Measurements from ENCODE around the gene PIK3R6.

The PIK3R6 gene

DNA sequence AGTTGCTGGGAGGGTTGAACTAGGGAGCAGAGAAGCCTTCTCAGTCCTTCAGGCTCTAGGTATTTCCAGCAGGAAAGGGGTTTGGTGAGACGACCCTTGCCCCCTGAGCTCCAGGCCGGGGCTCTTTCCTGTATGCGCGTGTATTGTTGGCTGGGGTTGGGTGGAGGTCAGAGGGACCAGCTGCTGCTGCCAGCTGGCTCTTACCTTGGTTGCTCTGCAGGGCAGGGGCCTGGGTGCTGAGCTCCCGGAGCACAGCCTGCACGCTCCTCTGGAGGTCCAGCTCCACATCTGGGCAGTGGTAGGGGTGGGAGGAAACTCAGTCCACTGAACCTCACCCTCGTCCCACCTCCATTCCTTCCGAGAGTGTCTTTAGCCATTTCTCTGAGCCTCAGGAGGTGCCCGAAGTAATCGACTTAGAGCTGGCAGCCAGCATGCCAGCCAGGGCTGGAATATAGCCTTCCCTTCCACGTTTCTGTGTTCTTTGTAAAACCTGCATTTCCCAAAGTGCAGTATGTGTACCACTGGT, 28.0 kb downstream of the PIK3R6 start:
- no peak for DNase-seq (ENCODE audit: low read depth, low spot score)
- Histone ChIP-seq H3K36me3 (ENCODE audit: insufficient read depth, low read length) (no peaks in the 10 kb centered on the region), H3K9me3 (ENCODE audit: low read depth, low read length) (no peaks in the 10 kb centered on the region), H3K4me3 (no peak overlapping the region), H3K27ac (no peak overlapping the region), H3K9ac (ENCODE audit: insufficient read length) (no peak overlapping the region)
- TF ChIP-seq FOXP2 (optimal IDR thresholded peaks at IDR 0.05; ENCODE audit: control extremely low read depth, extremely low read length, insufficient read depth) = no peak
- no peak for TF ChIP-seq POLR2AphosphoS5 (IDR thresholded peaks at IDR 0.05; ENCODE audit: borderline replicate concordance, low read depth, low read length)
- TF ChIP-seq EZH2 (IDR thresholded peaks at IDR 0.05) = no peak

DNA sequence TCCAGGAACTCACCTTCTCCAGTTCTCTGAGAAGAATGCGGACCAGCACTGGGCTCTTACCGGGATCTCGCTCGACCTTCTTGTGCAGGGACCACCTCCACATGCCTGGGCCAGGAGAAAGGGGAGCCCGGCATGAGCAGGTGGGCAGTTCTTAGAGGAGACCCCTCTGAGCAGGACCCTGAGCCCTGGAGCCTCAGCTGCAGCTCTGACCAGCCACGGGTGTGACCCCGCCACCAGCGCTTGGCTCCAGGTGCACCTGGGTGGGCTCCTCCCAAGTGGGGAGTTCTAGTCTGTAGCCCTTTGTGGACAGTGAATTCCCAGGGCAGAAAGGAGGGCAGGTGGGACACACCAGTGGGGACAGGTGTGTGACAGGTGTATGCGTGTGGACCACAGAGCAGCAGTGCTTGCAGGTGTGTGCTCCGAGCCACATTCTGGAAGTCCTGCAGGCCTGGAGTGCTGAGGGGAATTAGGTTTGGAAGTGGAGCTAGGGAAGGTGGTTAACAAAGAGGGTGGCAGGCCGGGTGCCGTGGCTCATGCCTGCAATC, 28.9 kb downstream of the PIK3R6 start:
- no peak for DNase-seq (ENCODE audit: low read depth, low spot score)
- TF ChIP-seq FOXP2 (optimal IDR thresholded peaks at IDR 0.05; ENCODE audit: control extremely low read depth, extremely low read length, insufficient read depth) (no peak), EZH2 (IDR thresholded peaks at IDR 0.05) (no peak), POLR2AphosphoS5 (IDR thresholded peaks at IDR 0.05; ENCODE audit: borderline replicate concordance, low read depth, low read length) (no peak)
- Histone ChIP-seq H3K9me3 (ENCODE audit: low read depth, low read length) (no peaks in the 10 kb centered on the region), H3K27ac (no peak overlapping the region), H3K9ac (ENCODE audit: insufficient read length) (no peak overlapping the region), H3K4me3 (no peak overlapping the region), H3K36me3 (ENCODE audit: insufficient read depth, low read length) (no peaks in the 10 kb centered on the region)

DNA sequence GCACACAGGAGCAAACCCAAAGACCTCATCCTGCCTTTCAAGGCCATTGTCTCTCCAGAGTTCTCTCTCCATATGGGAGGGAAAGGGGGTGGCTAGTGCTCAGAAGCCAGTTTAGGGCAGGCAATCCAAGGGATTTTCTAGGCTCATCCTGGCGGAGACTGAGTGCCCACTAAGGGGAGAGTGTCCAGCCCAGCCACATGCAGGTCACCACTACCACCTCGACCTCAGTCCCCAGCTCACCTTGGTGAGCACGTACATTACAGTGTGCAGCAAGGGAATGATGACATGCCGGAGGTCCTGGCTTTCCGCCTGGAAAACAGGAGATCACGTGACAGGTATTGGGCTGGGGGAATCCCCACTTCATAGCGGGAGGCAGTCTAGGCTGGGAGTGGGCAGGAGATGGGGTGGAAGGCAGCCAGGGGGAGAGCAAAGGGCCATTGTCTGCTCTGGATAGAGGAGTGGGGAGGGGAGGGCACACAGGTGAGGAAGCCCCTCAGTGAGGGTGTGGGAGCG, 29.9 kb downstream of the PIK3R6 start:
- TF ChIP-seq EZH2 (IDR thresholded peaks at IDR 0.05) (no peak), FOXP2 (optimal IDR thresholded peaks at IDR 0.05; ENCODE audit: control extremely low read depth, extremely low read length, insufficient read depth) (no peak)
- no peak overlapping the region for H3K4me3 ChIP-seq
- H3K36me3 ChIP-seq (ENCODE audit: insufficient read depth, low read length) = no peaks in the 10 kb centered on the region
- H3K9me3 ChIP-seq (ENCODE audit: low read depth, low read length) = no peaks in the 10 kb centered on the region
- no peak for DNase-seq (ENCODE audit: low read depth, low spot score)
- H3K27ac ChIP-seq = no peak overlapping the region
- H3K9ac ChIP-seq (ENCODE audit: insufficient read length) = no peak overlapping the region

DNA sequence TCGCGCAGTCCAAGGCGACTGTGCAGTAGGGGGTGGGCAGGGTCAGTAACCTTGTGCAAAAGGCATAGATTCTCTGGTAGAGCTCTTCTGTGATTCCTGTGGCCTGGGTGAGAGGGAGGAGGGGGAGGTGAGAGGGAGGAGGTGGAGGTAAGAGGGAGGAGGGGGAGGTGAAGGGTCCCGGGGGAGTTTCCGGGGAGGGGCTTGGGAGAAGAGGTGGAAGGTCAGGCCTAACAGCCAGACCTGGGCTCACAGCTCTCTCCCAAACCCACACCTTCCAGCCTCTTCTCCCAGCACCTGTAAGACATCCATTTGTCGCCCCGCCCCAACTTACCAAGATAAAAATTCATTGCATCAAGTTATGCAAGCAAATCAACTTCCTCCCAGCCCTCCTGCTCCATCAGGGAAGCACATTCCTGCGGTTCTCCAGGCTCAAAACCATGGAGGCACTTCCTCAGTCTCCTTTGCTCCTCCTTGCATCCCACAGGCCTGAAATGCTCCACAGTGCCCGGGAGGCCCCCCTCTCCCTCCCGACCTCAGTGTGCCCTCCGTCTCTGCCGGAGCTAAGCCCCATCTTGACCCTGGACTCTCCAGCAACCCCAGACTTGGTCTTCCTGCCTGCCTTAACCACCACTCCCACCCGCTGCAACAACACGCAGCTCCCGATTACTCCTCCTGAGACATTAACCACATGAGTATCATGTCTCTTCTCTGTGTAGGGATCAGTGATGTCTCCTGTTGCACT, 30.5 kb downstream of the PIK3R6 start:
- Histone ChIP-seq H3K4me3 (no peak overlapping the region), H3K9me3 (ENCODE audit: low read depth, low read length) (no peaks in the 10 kb centered on the region), H3K9ac (ENCODE audit: insufficient read length) (no peak overlapping the region), H3K36me3 (ENCODE audit: insufficient read depth, low read length) (no peaks in the 10 kb centered on the region), H3K27ac (no peak overlapping the region)
- no peak for TF ChIP-seq FOXP2 (optimal IDR thresholded peaks at IDR 0.05; ENCODE audit: control extremely low read depth, extremely low read length, insufficient read depth)
- TF ChIP-seq EZH2 (IDR thresholded peaks at IDR 0.05) = no peak
- TF ChIP-seq POLR2AphosphoS5 (IDR thresholded peaks at IDR 0.05; ENCODE audit: borderline replicate concordance, low read depth, low read length) = no peak
- DNase-seq (ENCODE audit: low read depth, low spot score) = no peak

DNA sequence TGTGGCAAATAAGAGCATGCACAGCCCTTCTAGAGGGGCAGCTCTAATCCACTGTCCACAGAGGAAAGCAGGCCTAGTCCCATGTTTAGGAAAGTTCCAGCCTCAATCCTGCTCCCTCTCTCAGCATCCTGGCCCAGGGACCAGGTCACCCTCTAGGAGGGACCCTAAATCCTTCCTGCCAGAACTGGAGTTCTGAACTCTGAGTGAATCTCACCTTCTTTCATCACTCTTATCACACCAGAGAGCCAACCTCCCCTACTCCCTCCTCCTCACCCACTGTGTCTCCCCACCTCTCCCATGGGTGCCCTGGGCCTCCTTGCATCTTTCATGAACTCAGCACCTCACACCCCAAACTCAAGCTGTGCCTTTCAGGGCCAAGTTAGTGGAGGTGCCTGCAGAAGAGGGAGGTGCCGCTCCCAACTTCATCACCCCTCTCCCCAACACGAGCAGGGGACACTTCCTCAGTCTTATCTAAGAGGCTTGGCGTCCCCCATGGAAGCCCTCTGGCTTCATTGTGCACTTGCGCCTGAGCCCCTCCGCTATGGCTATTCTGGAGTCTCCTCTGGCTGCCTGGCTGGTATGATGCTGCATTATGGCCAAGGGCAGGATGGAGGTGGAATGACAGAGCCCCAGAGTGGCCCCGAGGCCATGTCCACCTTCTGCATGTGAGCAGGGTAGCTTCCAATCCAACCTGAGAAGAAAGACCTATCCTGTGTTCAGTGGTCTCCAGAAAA, 31.7 kb downstream of the PIK3R6 start:
- TF ChIP-seq FOXP2 (optimal IDR thresholded peaks at IDR 0.05; ENCODE audit: control extremely low read depth, extremely low read length, insufficient read depth) (no peak), EZH2 (IDR thresholded peaks at IDR 0.05) (no peak), POLR2AphosphoS5 (IDR thresholded peaks at IDR 0.05; ENCODE audit: borderline replicate concordance, low read depth, low read length) (no peak)
- H3K9ac ChIP-seq (ENCODE audit: insufficient read length) = no peak overlapping the region
- DNase-seq (ENCODE audit: low read depth, low spot score) = no peak
- no peaks in the 10 kb centered on the region for H3K9me3 ChIP-seq (ENCODE audit: low read depth, low read length)
- no peak overlapping the region for H3K4me3 ChIP-seq
- no peak overlapping the region for H3K27ac ChIP-seq
- H3K36me3 ChIP-seq (ENCODE audit: insufficient read depth, low read length) = no peaks in the 10 kb centered on the region

DNA sequence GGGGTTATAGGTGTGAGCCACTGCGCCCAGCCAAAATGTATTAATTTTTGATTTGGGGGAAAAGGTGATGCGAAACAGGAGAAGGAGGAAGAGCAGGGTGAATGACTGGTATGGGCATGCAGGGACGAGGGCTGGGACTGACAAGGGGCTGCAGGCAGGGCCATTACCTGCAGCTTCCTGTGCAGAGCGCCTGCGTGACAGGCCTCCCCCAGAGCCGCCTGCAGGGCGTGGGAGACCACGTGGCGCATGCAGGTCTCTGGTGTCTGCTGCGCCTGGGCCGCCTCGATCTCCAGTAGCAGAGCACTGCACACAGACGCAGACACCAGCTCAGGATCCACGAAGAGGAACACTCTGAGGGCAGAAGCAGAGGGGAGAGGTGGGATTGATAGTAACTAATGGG, 32.4 kb downstream of the PIK3R6 start:
- H3K9ac ChIP-seq (ENCODE audit: insufficient read length) = no peak overlapping the region
- no peak overlapping the region for H3K4me3 ChIP-seq
- no peaks in the 10 kb centered on the region for H3K36me3 ChIP-seq (ENCODE audit: insufficient read depth, low read length)
- H3K27ac ChIP-seq = no peak overlapping the region
- TF ChIP-seq FOXP2 (optimal IDR thresholded peaks at IDR 0.05; ENCODE audit: control extremely low read depth, extremely low read length, insufficient read depth) = no peak
- TF ChIP-seq POLR2AphosphoS5 (IDR thresholded peaks at IDR 0.05; ENCODE audit: borderline replicate concordance, low read depth, low read length) = no peak
- TF ChIP-seq EZH2 (IDR thresholded peaks at IDR 0.05) = no peak
- H3K9me3 ChIP-seq (ENCODE audit: low read depth, low read length) = no peaks in the 10 kb centered on the region
- DNase-seq (ENCODE audit: low read depth, low spot score) = no peak

DNA sequence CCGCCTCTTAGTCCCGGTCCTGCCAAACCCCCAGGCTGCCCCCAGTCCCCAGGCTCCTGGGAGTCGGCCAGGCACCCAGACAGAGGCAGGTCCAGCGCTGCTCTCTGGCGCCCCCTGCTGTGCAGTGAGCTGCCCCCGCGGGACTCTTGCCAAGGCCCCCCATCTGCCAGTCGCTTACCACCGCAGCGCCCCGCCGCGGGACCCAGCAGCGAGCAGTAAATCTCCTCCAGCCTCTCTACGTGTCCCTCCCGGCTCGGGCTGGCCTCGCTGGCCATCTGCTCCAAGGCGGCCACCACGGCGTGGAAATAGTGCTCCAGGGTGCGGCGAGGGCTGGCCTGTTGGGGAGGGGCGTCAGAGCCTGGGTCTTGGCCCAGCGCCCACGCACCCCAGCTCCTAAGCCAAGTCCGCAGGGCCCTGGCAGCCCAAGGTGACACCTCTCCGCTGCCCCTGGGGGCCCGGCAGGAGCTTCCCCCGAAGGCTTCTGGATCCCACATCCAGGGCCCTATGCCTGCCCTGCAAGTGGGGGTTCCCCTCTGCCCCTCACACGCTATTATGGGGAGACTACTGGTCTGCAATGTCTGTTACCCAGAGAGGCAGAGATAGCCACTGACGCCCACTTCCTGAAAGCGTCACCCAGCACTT, 34.6 kb downstream of the PIK3R6 start:
- no peak for DNase-seq (ENCODE audit: low read depth, low spot score)
- Histone ChIP-seq H3K4me3 (no peak overlapping the region), H3K36me3 (ENCODE audit: insufficient read depth, low read length) (no peaks in the 10 kb centered on the region), H3K27ac (no peak overlapping the region), H3K9ac (ENCODE audit: insufficient read length) (no peak overlapping the region), H3K9me3 (ENCODE audit: low read depth, low read length) (no peaks in the 10 kb centered on the region)
- TF ChIP-seq EZH2 (IDR thresholded peaks at IDR 0.05) (no peak), FOXP2 (optimal IDR thresholded peaks at IDR 0.05; ENCODE audit: control extremely low read depth, extremely low read length, insufficient read depth) (no peak), POLR2AphosphoS5 (IDR thresholded peaks at IDR 0.05; ENCODE audit: borderline replicate concordance, low read depth, low read length) (no peak)
